Loucy (cell line): ENCODE results near the gene SSH2.
"Not testable (repeated sequence)": the region's sequence is repeated elsewhere in the genome, so short reads cannot be mapped to it uniquely, and the experiment has no call there.

Experiments used
- EZH2phosphoT487 ChIP-seq: fragments of 200-600 bp; IDR thresholded peaks from 2 replicates; pipeline ENCODE4 v1.6.1; 2018; ENCODE audit warnings: antibody characterized with exemption, mild to moderate bottlenecking, moderate library complexity, borderline replicate concordance
- TF ChIP-seq, protein P1 (sequence below): fragments of 200-600 bp; sonication (generic); conservative IDR thresholded peaks from 2 replicates; pipeline ENCODE4 v1.5.1; 2014; ENCODE audit warnings: mild to moderate bottlenecking, antibody characterized with exemption, low read length

DNA sequence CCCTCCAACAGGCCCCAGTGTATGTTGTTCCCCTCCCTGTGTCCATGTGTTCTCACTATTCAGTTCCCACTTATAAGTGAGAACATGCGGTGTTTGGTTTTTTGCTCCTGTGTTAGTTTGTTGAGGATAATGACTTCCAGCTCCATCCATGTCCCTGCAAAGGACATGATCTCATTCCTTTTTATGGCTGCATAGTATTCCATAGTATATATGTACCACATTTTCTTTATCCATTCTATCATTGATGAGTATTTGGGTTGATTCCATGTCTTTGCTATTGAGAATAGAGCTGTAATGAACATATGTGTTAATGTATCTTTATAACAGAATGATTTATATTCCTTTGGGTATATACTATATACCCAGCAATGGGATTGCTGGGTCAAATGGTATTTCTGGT lies 27.5 kb upstream of the SSH2 start:
- TF ChIP-seq EZH2phosphoT487 = not testable (repeated sequence)
- TF ChIP-seq, protein P1, sequence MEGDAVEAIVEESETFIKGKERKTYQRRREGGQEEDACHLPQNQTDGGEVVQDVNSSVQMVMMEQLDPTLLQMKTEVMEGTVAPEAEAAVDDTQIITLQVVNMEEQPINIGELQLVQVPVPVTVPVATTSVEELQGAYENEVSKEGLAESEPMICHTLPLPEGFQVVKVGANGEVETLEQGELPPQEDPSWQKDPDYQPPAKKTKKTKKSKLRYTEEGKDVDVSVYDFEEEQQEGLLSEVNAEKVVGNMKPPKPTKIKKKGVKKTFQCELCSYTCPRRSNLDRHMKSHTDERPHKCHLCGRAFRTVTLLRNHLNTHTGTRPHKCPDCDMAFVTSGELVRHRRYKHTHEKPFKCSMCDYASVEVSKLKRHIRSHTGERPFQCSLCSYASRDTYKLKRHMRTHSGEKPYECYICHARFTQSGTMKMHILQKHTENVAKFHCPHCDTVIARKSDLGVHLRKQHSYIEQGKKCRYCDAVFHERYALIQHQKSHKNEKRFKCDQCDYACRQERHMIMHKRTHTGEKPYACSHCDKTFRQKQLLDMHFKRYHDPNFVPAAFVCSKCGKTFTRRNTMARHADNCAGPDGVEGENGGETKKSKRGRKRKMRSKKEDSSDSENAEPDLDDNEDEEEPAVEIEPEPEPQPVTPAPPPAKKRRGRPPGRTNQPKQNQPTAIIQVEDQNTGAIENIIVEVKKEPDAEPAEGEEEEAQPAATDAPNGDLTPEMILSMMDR = not testable (repeated sequence)
